CD4-positive, alpha-beta T cell treated with Interleukin-17A for 4 hours (primary cell): ENCODE results near the gene PIP5K1C.
"Not testable (repeated sequence)": the region's sequence is repeated elsewhere in the genome, so short reads cannot be mapped to it uniquely, and the experiment has no call there.

ENCODE experiments used
- DNase-seq: peaks from one replicate; pipeline ENCODE4 v3.0.0-alpha.2; 2020; ENCODE audit warnings: mixed read lengths

Gene PIP5K1C

DNA sequence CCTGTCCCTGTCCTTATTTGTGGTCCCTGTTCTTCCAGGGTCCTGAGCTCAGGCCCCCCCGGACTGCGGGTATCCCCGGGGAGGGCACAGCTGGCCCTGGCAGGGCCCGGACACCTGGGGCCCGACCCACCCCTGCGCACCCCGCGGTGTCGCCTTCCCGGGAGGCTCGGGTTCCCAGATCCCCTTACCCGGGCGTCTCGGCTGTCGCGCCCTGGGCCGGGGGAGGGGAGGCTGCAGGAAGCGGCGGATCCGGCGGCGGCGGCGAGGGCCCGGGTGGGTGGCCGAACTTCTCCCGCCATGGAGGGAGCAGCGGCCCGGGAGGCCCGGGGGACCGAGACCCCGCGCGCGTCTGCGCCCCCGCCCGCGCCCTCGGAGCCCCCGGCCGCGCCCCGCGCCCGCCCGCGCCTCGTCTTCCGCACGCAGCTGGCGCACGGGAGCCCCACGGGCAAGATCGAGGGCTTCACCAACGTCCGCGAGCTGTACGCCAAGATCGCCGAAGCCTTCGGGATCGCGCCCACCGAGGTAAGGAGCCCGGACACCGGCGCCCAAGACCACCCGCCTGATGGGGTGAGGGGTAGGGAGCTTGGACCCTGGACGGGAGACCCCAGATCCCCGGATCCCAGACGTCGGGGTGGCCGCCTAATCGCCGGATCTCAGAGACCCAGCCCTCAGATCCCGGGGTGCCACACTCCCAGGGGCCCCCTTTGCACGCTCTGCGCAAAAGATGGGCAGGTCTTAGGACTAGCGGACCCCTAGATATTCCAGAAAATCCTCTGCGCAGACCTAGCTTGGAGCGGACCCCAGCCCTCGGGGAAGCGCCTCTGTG, 114.8 kb downstream of the PIP5K1C start, which contains the start of gene GIPC3:
TSS of gene GIPC3 (plus strand) at position 178 of the 826 bp plus-strand sequence. CDS start at position 298, 120 bp downstream.
- DNase-seq, result peak; percentile 51

DNA sequence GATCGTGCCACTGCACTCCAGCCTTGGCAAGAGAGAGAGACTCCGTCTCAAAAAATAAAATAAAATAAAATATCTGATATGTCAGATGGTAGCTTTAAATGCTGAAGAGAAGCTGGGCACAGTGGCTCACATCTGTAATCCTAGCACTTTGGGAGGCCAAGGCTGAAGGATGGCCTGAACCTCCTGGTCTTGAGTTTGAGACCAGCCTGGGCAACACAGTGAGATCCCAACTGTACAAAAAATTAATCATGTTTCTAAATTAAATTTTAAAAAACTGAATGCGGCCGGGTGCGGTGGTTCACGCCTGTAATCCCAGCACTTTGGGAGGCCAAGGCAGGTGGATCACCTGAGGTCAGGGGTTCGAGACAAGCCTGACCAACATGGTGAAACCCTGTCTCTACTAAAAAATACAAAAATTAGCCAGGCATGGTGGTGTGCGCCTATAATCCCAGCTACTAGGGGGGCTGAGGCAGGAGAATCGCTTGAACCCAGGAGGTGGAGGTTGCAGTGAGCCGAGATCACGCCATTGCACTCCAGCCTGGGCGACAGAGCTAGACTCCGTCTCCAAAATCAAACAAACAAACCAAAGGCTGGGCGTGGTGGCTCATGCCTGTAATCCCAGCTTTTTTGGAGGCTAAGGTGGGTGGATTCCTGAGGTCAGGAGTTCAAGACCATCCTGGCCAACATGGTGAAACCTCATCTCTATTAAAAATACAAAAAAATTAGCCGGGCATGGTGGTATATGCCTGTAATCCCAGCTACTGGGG, 116.0 kb downstream of the PIP5K1C start:
- DNase-seq, result not testable (repeated sequence)

DNA sequence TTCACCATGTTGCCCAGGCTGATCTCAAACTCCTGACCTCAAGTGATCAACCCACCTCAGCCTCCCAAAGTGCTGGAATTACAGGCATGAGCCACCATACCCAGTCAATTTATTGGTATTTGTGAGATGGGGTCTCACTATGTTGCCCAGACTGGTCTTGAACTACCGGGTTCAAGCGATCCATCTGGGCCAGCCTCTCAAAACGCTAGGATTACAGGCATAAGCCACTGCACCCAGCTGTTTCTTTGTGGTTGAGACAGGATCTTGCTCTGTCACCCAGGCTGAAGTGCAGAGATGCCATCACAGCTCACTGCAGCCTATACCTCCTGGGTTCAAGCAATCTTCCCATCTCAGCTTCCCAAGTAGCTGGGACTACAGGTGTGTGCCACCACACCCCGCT, 118.5 kb downstream of the PIP5K1C start:
- not testable (repeated sequence) for DNase-seq
